Measurements from ENCODE around the gene NANOS3.

DNA sequence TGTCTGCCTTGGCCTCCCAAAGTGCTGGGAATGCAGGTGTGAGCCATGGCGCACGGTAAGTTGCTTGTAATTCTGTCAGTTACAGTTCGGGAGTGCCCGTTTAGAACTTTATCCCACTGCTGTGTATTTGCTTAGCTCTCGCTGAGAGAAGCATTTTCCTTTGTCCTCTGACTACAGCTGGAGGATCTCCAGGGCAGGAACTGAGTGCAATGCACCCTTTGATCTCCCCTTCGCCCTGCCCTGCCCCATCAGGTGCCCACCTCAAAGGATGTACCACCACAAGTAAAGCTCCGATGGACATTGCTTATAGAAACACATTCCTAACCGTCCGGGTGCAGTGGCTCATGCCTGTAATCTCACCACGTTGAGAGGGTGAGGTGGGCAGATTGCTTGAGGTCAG, 22.5 kb downstream of the NANOS3 start:
- TF ChIP-seq POLR2A (IDR thresholded peaks at IDR 0.05): no peak
- no peak for TF ChIP-seq POLR2AphosphoS5 (IDR thresholded peaks at IDR 0.05)
- no peak for TF ChIP-seq CTCF (IDR thresholded peaks at IDR 0.05)
